ENCODE measurements around the gene OR51B2. TPM values are rescaled to one million over a fixed set of nuclear protein-coding genes. Genes with fewer than 3 reads are reported as not detected.

Gene OR51B2
- total RNA-seq, 4 donors from 2014 or later, result not detected

DNA sequence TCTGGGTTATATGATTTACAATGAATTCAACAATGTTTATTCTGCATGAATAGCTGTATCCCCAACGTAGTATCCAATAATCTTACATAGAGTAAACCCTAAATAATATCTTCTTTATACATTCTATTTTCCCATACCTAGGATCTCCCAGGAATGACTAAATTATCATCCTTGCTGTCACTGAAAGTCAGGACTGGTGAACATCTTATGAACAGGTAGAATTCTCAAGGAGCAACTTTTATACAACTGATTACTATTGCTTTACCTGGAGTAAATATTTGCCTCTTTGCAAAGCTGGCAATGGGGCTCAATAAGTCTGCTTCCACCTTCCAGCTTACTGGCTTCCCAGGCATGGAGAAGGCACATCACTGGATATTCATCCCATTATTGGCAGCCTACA is 27.1 kb upstream of the OR51B2 start, which contains the start of gene OR51B6:
Gene OR51B6 (plus strand): TSS at position 301 of the 400 bp plus-strand sequence. CDS start 0 bp downstream, at position 301.
- no peaks in the 10 kb centered on the region for H3K36me3 ChIP-seq
- no peak for TF ChIP-seq EP300 (IDR thresholded peaks at IDR 0.05; ENCODE audit: low read depth)
- TF ChIP-seq, protein P1, sequence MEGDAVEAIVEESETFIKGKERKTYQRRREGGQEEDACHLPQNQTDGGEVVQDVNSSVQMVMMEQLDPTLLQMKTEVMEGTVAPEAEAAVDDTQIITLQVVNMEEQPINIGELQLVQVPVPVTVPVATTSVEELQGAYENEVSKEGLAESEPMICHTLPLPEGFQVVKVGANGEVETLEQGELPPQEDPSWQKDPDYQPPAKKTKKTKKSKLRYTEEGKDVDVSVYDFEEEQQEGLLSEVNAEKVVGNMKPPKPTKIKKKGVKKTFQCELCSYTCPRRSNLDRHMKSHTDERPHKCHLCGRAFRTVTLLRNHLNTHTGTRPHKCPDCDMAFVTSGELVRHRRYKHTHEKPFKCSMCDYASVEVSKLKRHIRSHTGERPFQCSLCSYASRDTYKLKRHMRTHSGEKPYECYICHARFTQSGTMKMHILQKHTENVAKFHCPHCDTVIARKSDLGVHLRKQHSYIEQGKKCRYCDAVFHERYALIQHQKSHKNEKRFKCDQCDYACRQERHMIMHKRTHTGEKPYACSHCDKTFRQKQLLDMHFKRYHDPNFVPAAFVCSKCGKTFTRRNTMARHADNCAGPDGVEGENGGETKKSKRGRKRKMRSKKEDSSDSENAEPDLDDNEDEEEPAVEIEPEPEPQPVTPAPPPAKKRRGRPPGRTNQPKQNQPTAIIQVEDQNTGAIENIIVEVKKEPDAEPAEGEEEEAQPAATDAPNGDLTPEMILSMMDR (IDR thresholded peaks at IDR 0.05), result no peak
- no peak for TF ChIP-seq POLR2AphosphoS5 (IDR thresholded peaks at IDR 0.05)
- no peak for TF ChIP-seq POLR2A (IDR thresholded peaks at IDR 0.05)
- no peak within 1 kb of the TSS for H3K27ac ChIP-seq
- no peak within 1 kb of the TSS for H3K4me3 ChIP-seq
- DNase-seq, result no peak
- H3K27me3 ChIP-seq, result no peaks in the 10 kb centered on the region
- 50 to 67% methylated on average over 1 of the region's 1 CpG for WGBS, 2 donors (ENCODE audit: low coverage in 1 of 2)
- H3K9me3 ChIP-seq, result no peaks in the 10 kb centered on the region
- in situ Hi-C loops (cut with MboI; ENCODE audit: low pct_ligation_motif_present in 1 of 4, low pct_unique_long_range_greater_than_20kb in 1 of 4, low sequenced_read_pairs in 3 of 4) (no loop called here), intact Hi-C loops (cut with DNase I; ENCODE audit: low total_unique reads) (no loop called here)
- no peaks in the 10 kb centered on the region for H3K4me1 ChIP-seq

DNA sequence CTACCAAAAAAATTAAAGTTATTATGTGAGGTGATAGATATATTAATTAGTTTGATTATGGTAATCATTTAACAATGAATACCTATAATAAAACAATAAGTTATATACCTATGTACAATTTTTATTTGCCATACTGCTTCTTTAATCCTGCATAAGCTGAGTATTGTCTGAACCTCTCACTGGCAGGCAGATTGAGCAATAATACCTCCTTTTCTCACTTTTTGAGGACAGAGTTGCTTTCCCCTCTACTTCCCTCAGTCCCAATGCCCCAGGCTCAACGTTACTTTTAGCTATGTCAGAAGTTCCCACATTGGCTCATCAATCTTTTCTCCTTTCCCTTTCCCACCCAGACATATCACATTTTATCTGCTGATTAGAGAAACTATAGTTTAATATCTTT is 25.5 kb upstream of the OR51B2 start:
- Histone ChIP-seq H3K4me1 (no peaks in the 10 kb centered on the region), H3K27ac (no peak overlapping the region), H3K36me3 (no peaks in the 10 kb centered on the region), H3K9me3 (no peaks in the 10 kb centered on the region), H3K27me3 (no peaks in the 10 kb centered on the region), H3K4me3 (no peak overlapping the region)
- intact Hi-C loops (cut with DNase I; ENCODE audit: low total_unique reads) (no loop called here), in situ Hi-C loops (cut with MboI; ENCODE audit: low pct_ligation_motif_present in 1 of 4, low pct_unique_long_range_greater_than_20kb in 1 of 4, low sequenced_read_pairs in 3 of 4) (no loop called here)
- 10 to 42% methylated on average over 1 of the region's 1 CpG for WGBS, 2 donors (ENCODE audit: low coverage in 1 of 2)
- no peak for DNase-seq
- TF ChIP-seq EP300 (IDR thresholded peaks at IDR 0.05; ENCODE audit: low read depth), result no peak
- TF ChIP-seq POLR2AphosphoS5 (IDR thresholded peaks at IDR 0.05), result no peak
- TF ChIP-seq, protein P1 (IDR thresholded peaks at IDR 0.05), result no peak
- no peak for TF ChIP-seq POLR2A (IDR thresholded peaks at IDR 0.05)

DNA sequence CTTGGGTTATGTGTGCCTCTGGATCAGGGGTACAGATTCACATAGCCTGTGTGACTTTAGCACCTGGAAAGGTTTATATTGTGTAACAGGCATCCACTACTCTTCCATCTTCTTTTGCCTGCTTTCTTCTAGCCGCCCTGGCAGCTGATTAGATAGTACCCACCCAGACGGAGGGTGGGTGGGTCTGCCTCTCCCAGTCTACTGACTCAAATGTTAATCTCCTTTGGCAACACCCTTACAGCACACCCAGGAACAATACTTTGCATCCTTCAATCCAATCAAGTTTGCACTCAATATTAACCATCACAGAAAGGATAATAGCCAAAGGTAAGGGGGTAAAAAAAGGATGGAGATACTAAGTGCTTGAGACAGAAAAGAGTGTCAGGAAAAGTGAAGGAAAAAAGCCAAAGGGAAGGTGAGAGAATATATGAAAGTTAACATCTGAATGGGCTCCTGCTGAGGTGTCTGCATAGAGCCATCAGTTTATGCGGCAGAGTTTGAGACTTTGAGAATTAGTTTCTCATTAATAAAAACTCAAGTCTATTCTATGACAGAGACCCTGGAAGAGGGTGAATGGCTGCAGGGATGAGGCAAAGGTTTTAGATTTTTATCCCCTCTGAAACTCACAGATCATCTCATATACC is 24.6 kb upstream of the OR51B2 start:
- in situ Hi-C loops (cut with MboI; ENCODE audit: low pct_ligation_motif_present in 1 of 4, low pct_unique_long_range_greater_than_20kb in 1 of 4, low sequenced_read_pairs in 3 of 4), result no loop called here
- WGBS, 2 donors (ENCODE audit: low coverage in 1 of 2), result 26 to 31% methylated on average over 2 to 3 of the region's 3 CpGs

DNA sequence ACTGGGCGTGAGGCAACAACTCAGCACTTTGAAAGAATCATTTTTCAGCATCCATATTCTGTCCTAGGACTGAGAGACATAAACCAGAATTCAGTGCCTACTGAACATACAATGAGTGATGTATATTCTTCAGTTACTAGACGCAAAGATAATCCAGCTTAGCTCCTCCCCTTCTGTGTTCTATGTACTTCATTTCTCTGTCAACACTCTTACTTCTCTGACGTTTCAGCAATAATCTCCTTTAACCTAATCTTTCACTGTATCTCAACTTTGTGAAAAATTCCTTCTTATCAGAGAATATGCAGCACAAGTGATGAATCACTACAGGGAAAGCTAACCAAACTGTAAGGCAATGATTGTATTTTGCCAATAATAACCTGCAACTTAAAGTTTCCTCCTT is 21.7 kb upstream of the OR51B2 start:
- no peaks in the 10 kb centered on the region for H3K4me1 ChIP-seq
- 56 to 66% methylated on average over 2 to 3 of the region's 3 CpGs for WGBS, 2 donors (ENCODE audit: low coverage in 1 of 2)
- TF ChIP-seq EP300 (IDR thresholded peaks at IDR 0.05; ENCODE audit: low read depth), result no peak
- TF ChIP-seq, protein P1 (IDR thresholded peaks at IDR 0.05), result no peak
- H3K9me3 ChIP-seq, result no peaks in the 10 kb centered on the region
- H3K27me3 ChIP-seq, result no peaks in the 10 kb centered on the region
- no peak overlapping the region for H3K4me3 ChIP-seq
- no peak for DNase-seq
- in situ Hi-C loops (cut with MboI; ENCODE audit: low pct_ligation_motif_present in 1 of 4, low pct_unique_long_range_greater_than_20kb in 1 of 4, low sequenced_read_pairs in 3 of 4) (no loop called here), intact Hi-C loops (cut with DNase I; ENCODE audit: low total_unique reads) (no loop called here)
- no peaks in the 10 kb centered on the region for H3K36me3 ChIP-seq
- no peak overlapping the region for H3K27ac ChIP-seq

More for the DNA sequence above, 24.6 kb upstream of the OR51B2 start:
- no peaks in the 10 kb centered on the region for H3K4me1 ChIP-seq
- no peaks in the 10 kb centered on the region for H3K36me3 ChIP-seq
- no peak for DNase-seq
- H3K27me3 ChIP-seq, result no peaks in the 10 kb centered on the region
- no peaks in the 10 kb centered on the region for H3K9me3 ChIP-seq
- H3K4me3 ChIP-seq, result no peak overlapping the region
- intact Hi-C loops (cut with DNase I; ENCODE audit: low total_unique reads), result no loop called here
- H3K27ac ChIP-seq, result no peak overlapping the region
- TF ChIP-seq EP300 (IDR thresholded peaks at IDR 0.05; ENCODE audit: low read depth) (no peak), POLR2AphosphoS5 (IDR thresholded peaks at IDR 0.05) (no peak)
